Common myeloid progenitor, CD34-positive (primary cell): ENCODE data around the gene DOCK2.

Source experiments
- CTCF ChIA-PET: fragments of 350-600 bp; sonication (Branson Sonifier 250); formaldehyde crosslinking; loops from one replicate; lab custom pipeline; 2021; ENCODE audit warnings: antibody characterized with exemption; lab: Charles Lee
- POLR2A ChIA-PET: fragments of 350-600 bp; sonication (Branson Sonifier 250); formaldehyde crosslinking; loops from one replicate; lab custom pipeline; 2021; ENCODE audit warnings: antibody characterized with exemption; lab: Charles Lee
- DNase-seq, 3 donors: peaks; one replicate each; pipeline versions ENCODE4 v3.0.0 to v3.0.0-alpha.2; 2013
- H3K27ac ChIP-seq, 2 experiments: 1 replicate in 1 of 2; 2 replicates in 1 of 2; pipeline ENCODE4 v1.7.0; 2013; ENCODE audit warnings: inconsistent platforms in 2 of 2, low read length in 2 of 2, mild to moderate bottlenecking in 2 of 2, low read depth in 1 of 2, moderate library complexity in 1 of 2; ENCODE audit not compliant: severe bottlenecking in 2 of 2, insufficient read depth in 1 of 2, poor library complexity in 1 of 2
- H3K27me3 ChIP-seq, 5 experiments: replicated peaks in 2 of 5; 1 replicate in 3 of 5; 2 replicates in 2 of 5; pipeline versions ENCODE4 v1.6.1 to v1.7.0; 2013; ENCODE audit warnings: low read length in 4 of 5, mild to moderate bottlenecking in 2 of 5, moderate library complexity in 2 of 5, inconsistent platforms in 1 of 5; ENCODE audit not compliant: insufficient read depth in 5 of 5, control insufficient read depth in 4 of 5
- H3K36me3 ChIP-seq, 4 experiments: 1 replicate in 2 of 4; 2 replicates in 2 of 4; pipeline versions ENCODE4 v1.6.1 to v1.7.0; 2013; ENCODE audit warnings: low read length in 3 of 4, control low read depth in 1 of 4, mild to moderate bottlenecking in 1 of 4; ENCODE audit not compliant: control insufficient read depth in 4 of 4, insufficient read depth in 4 of 4
- H3K4me1 ChIP-seq, 4 experiments: 1 replicate in 3 of 4; 2 replicates in 1 of 4; pipeline versions ENCODE4 v1.6.1 to v1.7.1; 2013; ENCODE audit warnings: low read length in 3 of 4, mild to moderate bottlenecking in 3 of 4, control low read depth in 1 of 4, inconsistent platforms in 1 of 4, moderate library complexity in 1 of 4; ENCODE audit not compliant: control insufficient read depth in 4 of 4, insufficient read depth in 4 of 4; ENCODE audit errors: control extremely low read depth in 1 of 4
- H3K4me3 ChIP-seq, 7 experiments: 1 replicate in 4 of 7; 2 replicates in 3 of 7; pipeline versions ENCODE4 v1.5.1 to v1.7.0; 2013; ENCODE audit warnings: mild to moderate bottlenecking in 7 of 7, low read length in 6 of 7, moderate library complexity in 6 of 7, inconsistent platforms in 2 of 7, low read depth in 2 of 7, control low read depth in 1 of 7; ENCODE audit not compliant: insufficient read depth in 4 of 7, control insufficient read depth in 1 of 7; ENCODE audit errors: extremely low read depth in 1 of 7
- H3K9me3 ChIP-seq, 5 experiments: 1 replicate in 4 of 5; 2 replicates in 1 of 5; pipeline versions ENCODE4 v1.6.1 to v1.7.1; 2013; ENCODE audit warnings: low read length in 4 of 5, mild to moderate bottlenecking in 2 of 5, inconsistent platforms in 1 of 5, low read depth in 1 of 5, moderate library complexity in 1 of 5; ENCODE audit not compliant: control insufficient read depth in 4 of 5, insufficient read depth in 2 of 5; ENCODE audit errors: control extremely low read depth in 1 of 5
- WGBS: methylation state at CpG from one replicate; pipeline ENCODE4 v1.1.5; 2013; ENCODE audit not compliant: insufficient coverage; 5-methylcytosine and 5-hydroxymethylcytosine counted together

Gene DOCK2

DNA sequence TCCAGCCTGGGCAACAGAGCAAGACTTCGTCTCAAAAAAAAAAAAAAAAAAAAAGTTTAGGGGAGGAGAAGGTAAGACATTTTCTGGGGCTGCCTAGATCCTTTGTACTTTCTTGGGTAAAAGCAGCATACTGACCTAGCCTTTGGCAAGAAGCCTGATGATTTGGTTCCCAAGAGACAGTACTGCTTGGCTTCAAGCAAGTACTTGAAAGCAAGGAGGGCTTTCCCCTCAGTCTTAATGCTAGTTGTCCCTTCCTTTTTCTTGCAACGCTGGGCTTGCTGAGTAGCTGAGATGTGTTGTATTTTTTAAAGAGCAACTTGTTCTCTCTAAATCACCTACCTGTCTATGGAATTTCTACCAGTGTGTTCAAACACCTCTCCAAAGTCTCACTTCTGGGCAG lies 267.0 kb downstream of the DOCK2 start:
- H3K27ac ChIP-seq, result no peak overlapping the region
- no peaks in the 10 kb centered on the region for H3K9me3 ChIP-seq
- peaks cover 0 to 13% (median 6%) of the 10 kb centered on the region in 4 experiments for H3K4me1 ChIP-seq
- ChIA-PET POLR2A (interaction anchor here (0.7 kb wide), 1 partner anchor 24 kb away, joined by 3 read pairs; no protein-coding TSS in a partner anchor), CTCF (interaction anchor here (0.5 kb wide), 1 partner anchor 17 kb away, joined by 3 read pairs; no protein-coding TSS in a partner anchor)
- no peak overlapping the region for H3K4me3 ChIP-seq
- H3K27me3 ChIP-seq, result no peaks in the 10 kb centered on the region
- 100% methylated on average over 1 of the region's 2 CpGs for WGBS
- no peak for DNase-seq
- H3K36me3 ChIP-seq, result peaks cover 0 to 24% (median 6%) of the 10 kb centered on the region in 4 experiments

GRCh38 chr5:169904508-169904907 lies 267.4 kb downstream of the DOCK2 start:
- no peaks in the 10 kb centered on the region for H3K9me3 ChIP-seq
- peaks cover 0 to 19% (median 4%) of the 10 kb centered on the region in 4 experiments for H3K36me3 ChIP-seq
- no peak for DNase-seq
- no peak overlapping the region for H3K27ac ChIP-seq
- H3K4me1 ChIP-seq, result peaks cover 0 to 13% (median 6%) of the 10 kb centered on the region in 4 experiments
- ChIA-PET CTCF (interaction anchor here (1.2 kb wide), 1 partner anchor 16 kb away, joined by 4 read pairs; no protein-coding TSS in a partner anchor), POLR2A (no interaction called here)
- H3K4me3 ChIP-seq, result no peak overlapping the region
- no peaks in the 10 kb centered on the region for H3K27me3 ChIP-seq
- WGBS, result 100% methylated on average over 4 of the region's 5 CpGs

DNA sequence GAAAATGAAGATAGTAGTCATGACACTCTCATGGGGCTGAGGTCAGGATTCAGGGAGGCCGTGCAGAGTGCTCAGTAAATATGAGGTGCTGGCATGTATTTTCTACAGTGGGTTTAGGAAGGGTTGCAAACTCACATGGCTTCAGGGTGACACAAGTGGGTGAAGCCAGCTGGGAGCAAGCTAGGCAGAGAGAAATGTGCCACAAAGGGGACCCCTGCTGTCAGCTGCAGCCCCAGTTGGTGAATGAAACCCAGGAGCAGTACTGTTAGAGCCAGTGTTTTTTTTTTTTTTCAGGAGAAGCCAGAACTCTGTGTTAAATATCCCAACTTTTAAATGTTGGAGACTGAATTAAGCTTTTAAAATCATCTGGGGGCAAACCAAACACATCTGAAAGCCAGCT lies 267.9 kb downstream of the DOCK2 start:
- POLR2A ChIA-PET, result no interaction called here
- Histone ChIP-seq H3K27me3 (no peaks in the 10 kb centered on the region), H3K4me1 (peaks cover 0 to 13% (median 6%) of the 10 kb centered on the region in 4 experiments), H3K27ac (no peak overlapping the region), H3K9me3 (no peaks in the 10 kb centered on the region), H3K36me3 (peaks cover 0 to 14% (median under 1%) of the 10 kb centered on the region in 4 experiments), H3K4me3 (no peak overlapping the region)
- no peak for DNase-seq
- 100% methylated on average over 1 of the region's 1 CpG for WGBS
- CTCF ChIA-PET, result interaction anchor here (1.1 to 1.2 kb wide), 2 partner anchors 13 to 15 kb away, joined by 3 to 4 read pairs; no protein-coding TSS in a partner anchor

GRCh38 chr5:169906745-169907649 lies 269.9 kb downstream of the DOCK2 start:
- DNase-seq, result no peak
- Histone ChIP-seq H3K4me1 (peaks cover 0 to 3% (median under 1%) of the 10 kb centered on the region in 4 experiments), H3K27me3 (no peaks in the 10 kb centered on the region), H3K9me3 (no peaks in the 10 kb centered on the region), H3K27ac (no peak overlapping the region), H3K4me3 (no peak overlapping the region), H3K36me3 (peaks cover 0 to 8% (median 0%) of the 10 kb centered on the region in 4 experiments)
- POLR2A ChIA-PET, result no interaction called here
- WGBS, result 97% methylated on average over 6 of the region's 8 CpGs
- CTCF ChIA-PET, result interaction anchor here (1.4 kb wide), 1 partner anchor 9 kb away, joined by 3 read pairs; no protein-coding TSS in a partner anchor

DNA sequence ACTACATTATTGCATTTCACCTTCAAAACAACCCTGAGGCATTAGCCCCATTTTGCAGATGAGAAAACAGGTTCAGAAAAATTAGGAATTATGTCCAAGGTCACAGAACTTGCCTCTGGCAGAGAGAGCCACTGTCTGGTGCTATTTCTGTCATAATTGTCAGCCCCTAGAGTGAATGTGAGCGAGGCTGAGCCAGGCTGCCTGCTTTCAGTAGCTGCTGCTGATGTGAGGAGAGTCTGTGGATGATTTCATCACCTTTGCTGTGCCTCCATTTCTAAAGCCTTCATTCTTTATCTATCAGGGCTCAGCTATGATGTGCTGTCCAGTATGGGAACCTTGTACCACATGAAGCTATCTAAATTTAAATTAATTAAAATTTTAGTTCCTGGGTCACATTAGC lies 271.8 kb downstream of the DOCK2 start:
- no peaks in the 10 kb centered on the region for H3K9me3 ChIP-seq
- WGBS, result 100% methylated on average over 1 of the region's 1 CpG
- no peaks in the 10 kb centered on the region for H3K4me1 ChIP-seq
- no peaks in the 10 kb centered on the region for H3K27me3 ChIP-seq
- no peak for DNase-seq
- no peak overlapping the region for H3K4me3 ChIP-seq
- no peak overlapping the region for H3K27ac ChIP-seq
- H3K36me3 ChIP-seq, result peaks cover 0 to 8% (median 0%) of the 10 kb centered on the region in 4 experiments
- ChIA-PET CTCF (no interaction called here), POLR2A (no interaction called here)

DNA sequence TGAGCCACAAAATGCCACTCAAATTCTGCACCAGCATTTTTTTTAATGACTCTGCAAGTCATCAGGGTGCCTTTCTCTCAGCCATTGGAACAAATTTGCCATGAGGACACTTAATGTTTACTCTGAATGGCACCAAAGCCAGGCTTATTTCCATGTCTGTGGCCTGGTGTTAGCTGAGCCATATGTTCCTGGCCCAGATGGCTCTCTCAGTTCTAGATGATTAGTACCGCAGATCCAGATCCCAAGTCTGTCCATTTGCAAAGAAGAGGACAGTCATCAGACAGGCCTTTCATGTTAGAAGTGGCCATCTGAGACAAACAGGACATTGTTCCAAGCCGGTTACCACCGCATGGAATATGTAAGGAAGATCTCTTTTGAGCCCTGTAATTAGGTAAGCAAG lies 272.9 kb downstream of the DOCK2 start:
- DNase-seq, result no peak
- 93% methylated on average over 3 of the region's 3 CpGs for WGBS

DNA sequence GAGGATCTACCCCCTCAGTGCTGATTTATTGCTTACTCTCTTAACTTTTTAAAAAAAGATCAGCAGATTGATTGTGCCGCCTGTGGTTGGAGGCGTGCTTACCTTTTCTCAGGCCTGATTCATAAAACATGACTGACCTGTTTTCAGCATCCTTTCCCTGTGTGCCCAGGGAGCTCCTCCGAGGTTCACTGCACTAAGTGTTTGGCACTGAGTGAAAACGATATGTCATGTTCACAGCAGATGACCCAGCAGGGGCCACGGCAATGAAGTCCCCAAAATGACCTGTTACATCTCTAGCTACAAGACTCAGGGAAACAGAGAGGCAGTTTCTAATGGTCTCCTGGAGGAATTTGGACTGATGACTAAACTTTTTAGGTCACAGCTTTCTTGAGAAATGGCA lies 273.3 kb downstream of the DOCK2 start:
- POLR2A ChIA-PET, result no interaction called here
- 100% methylated on average over 5 of the region's 5 CpGs for WGBS
- CTCF ChIA-PET, result no interaction called here
- Histone ChIP-seq H3K27me3 (no peaks in the 10 kb centered on the region), H3K9me3 (no peaks in the 10 kb centered on the region), H3K4me3 (no peak overlapping the region), H3K36me3 (peaks cover 0 to 13% (median 0%) of the 10 kb centered on the region in 4 experiments), H3K4me1 (no peaks in the 10 kb centered on the region), H3K27ac (no peak overlapping the region)
- DNase-seq, result no peak

More for the DNA sequence above, 272.9 kb downstream of the DOCK2 start:
- no peak overlapping the region for H3K27ac ChIP-seq
- POLR2A ChIA-PET, result no interaction called here
- CTCF ChIA-PET, result no interaction called here
- no peak overlapping the region for H3K4me3 ChIP-seq
- peaks cover 0 to 13% (median 0%) of the 10 kb centered on the region in 4 experiments for H3K36me3 ChIP-seq
- H3K4me1 ChIP-seq, result no peaks in the 10 kb centered on the region
- H3K27me3 ChIP-seq, result no peaks in the 10 kb centered on the region
- no peaks in the 10 kb centered on the region for H3K9me3 ChIP-seq
